BLaER1 treated with 17β-estradiol and CSF1 and Interleukin-3, amounts not matched to agents 10 nM and 100 nM (cell line): ENCODE results near the gene C1QBP.
A peak's percentile ranks its signal among the peaks of the same experiment; 100 is the strongest.

Source experiments
- H3K27ac ChIP-seq, 11 experiments: shearing (Covaris generic); formaldehyde crosslinking; 2 replicates each; pipeline ENCODE4 v1.8.1; 2022
- H3K27me3 ChIP-seq, 11 experiments: shearing (Covaris generic); formaldehyde crosslinking; 2 replicates each; pipeline ENCODE4 v1.8.1; 2022
- H3K36me3 ChIP-seq, 11 experiments: shearing (Covaris generic); formaldehyde crosslinking; 2 replicates each; pipeline ENCODE4 v1.8.1; 2022
- H3K4me1 ChIP-seq, 10 experiments: shearing (Covaris generic); formaldehyde crosslinking; 2 replicates each; pipeline ENCODE4 v1.8.1; 2022
- H3K4me2 ChIP-seq, 11 experiments: shearing (Covaris generic); formaldehyde crosslinking; 2 replicates each; pipeline ENCODE4 v1.8.1; 2022
- H3K4me3 ChIP-seq, 10 experiments: shearing (Covaris generic); formaldehyde crosslinking; 2 replicates each; pipeline ENCODE4 v1.8.1; 2022
- H3K9ac ChIP-seq, 11 experiments: shearing (Covaris generic); formaldehyde crosslinking; 2 replicates each; pipeline ENCODE4 v1.8.1; 2022
- H3K9me3 ChIP-seq, 11 experiments: shearing (Covaris generic); formaldehyde crosslinking; replicated peaks in 1 of 11; 2 replicates each; pipeline ENCODE4 v1.8.1; 2022
- H4K20me1 ChIP-seq, 11 experiments: shearing (Covaris generic); formaldehyde crosslinking; 2 replicates each; pipeline ENCODE4 v1.8.1; 2022
- Cebpa-rat ChIP-seq, 11 experiments: shearing (Covaris generic); IDR thresholded peaks; 2 replicates each; pipeline ENCODE4 v1.8.1; 2022

Gene C1QBP

GRCh38 chr17:5438716-5439445 is at the start of gene C1QBP:
C1QBP (minus strand) TSS chr17:5439155; CDS start chr17:5439073, 82 bp downstream.
- TF ChIP-seq Cebpa-rat (IDR thresholded peaks at IDR 0.05): no peak

GRCh38 chr17:5488752-5489151 is 49.8 kb upstream of the C1QBP start:
- TF ChIP-seq Cebpa-rat (IDR thresholded peaks at IDR 0.05): no peak
- Histone ChIP-seq H4K20me1 (peaks cover 0 to 52% (median 17%) of the 10 kb centered on the region in 11 experiments; a peak in 16 of 22 replicates), H3K4me2 (peak overlapping the region in 1 of 11 experiments; percentile 93; a peak in 1 of 22 replicates), H3K27ac (no peak overlapping the region), H3K9me3 (peaks cover 0 to 18% (median 10%) of the 10 kb centered on the region in 11 experiments; a peak in 16 of 22 replicates), H3K4me3 (no peak overlapping the region), H3K27me3 (no peaks in the 10 kb centered on the region), H3K4me1 (peaks cover 26 to 34% (median 32%) of the 10 kb centered on the region in 10 experiments), H3K36me3 (peaks cover 38 to 61% (median 48%) of the 10 kb centered on the region in 11 experiments), H3K9ac (no peak overlapping the region)

More at GRCh38 chr17:5438716-5439445, at the start of gene C1QBP:
- Histone ChIP-seq H3K4me1 (peaks cover 31 to 43% (median 38%) of the 10 kb centered on the region in 10 experiments), H3K36me3 (peaks cover 44 to 84% (median 74%) of the 10 kb centered on the region in 11 experiments), H3K4me2 (peak within 1 kb of the TSS; percentile 69 to 98 (median 87)), H3K9me3 (no peaks in the 10 kb centered on the region), H3K27ac (peak within 1 kb of the TSS; percentile 52 to 91 (median 88); a peak in 21 of 22 replicates), H3K9ac (peak within 1 kb of the TSS; percentile 81 to 94 (median 86)), H3K27me3 (no peaks in the 10 kb centered on the region), H4K20me1 (peaks cover 4 to 84% (median 60%) of the 10 kb centered on the region in 11 experiments; a peak in 21 of 22 replicates), H3K4me3 (peak within 1 kb of the TSS; percentile 79 to 97 (median 87))

GRCh38 chr17:5486206-5487124 is 47.5 kb upstream of the C1QBP start, which contains the start of gene MIS12:
MIS12 (plus strand) TSS chr17:5486566; CDS start chr17:5488863, 2,297 bp downstream.
- Histone ChIP-seq H3K27me3 (no peaks in the 10 kb centered on the region), H3K4me2 (peak within 1 kb of the TSS; percentile 94 to 98 (median 97)), H4K20me1 (peaks cover 3 to 56% (median 22%) of the 10 kb centered on the region in 11 experiments; a peak in 17 of 22 replicates), H3K9ac (peak within 1 kb of the TSS; percentile 93 to 98 (median 97)), H3K27ac (peak within 1 kb of the TSS; percentile 94 to 99 (median 97)), H3K4me1 (peaks cover 26 to 39% (median 33%) of the 10 kb centered on the region in 10 experiments), H3K36me3 (peaks cover 54 to 76% (median 69%) of the 10 kb centered on the region in 11 experiments), H3K4me3 (peak within 1 kb of the TSS; percentile 83 to 100 (median 96)), H3K9me3 (no peaks in the 10 kb centered on the region)
- TF ChIP-seq Cebpa-rat (IDR thresholded peaks at IDR 0.05): no peak

GRCh38 chr17:5485270-5486205 is 46.6 kb upstream of the C1QBP start, which contains the start of gene DERL2:
DERL2 (minus strand) TSS chr17:5486178; CDS start chr17:5486161, 17 bp downstream.
- Histone ChIP-seq H3K9ac (peak within 1 kb of the TSS; percentile 93 to 98 (median 97)), H3K4me2 (peak within 1 kb of the TSS; percentile 94 to 98 (median 97)), H3K9me3 (no peaks in the 10 kb centered on the region), H3K4me3 (peak within 1 kb of the TSS; percentile 83 to 100 (median 96)), H4K20me1 (peaks cover 3 to 57% (median 23%) of the 10 kb centered on the region in 11 experiments; a peak in 16 of 22 replicates), H3K27ac (peak within 1 kb of the TSS; percentile 94 to 99 (median 97)), H3K36me3 (peaks cover 58 to 76% (median 70%) of the 10 kb centered on the region in 11 experiments), H3K4me1 (peaks cover 26 to 39% (median 33%) of the 10 kb centered on the region in 10 experiments), H3K27me3 (no peaks in the 10 kb centered on the region)
- TF ChIP-seq Cebpa-rat (IDR thresholded peaks at IDR 0.05): peak in 3 of 11 experiments; percentile 12 to 58 (median 49); a peak in 3 of 22 replicates

GRCh38 chr17:5481451-5481850 is 42.5 kb upstream of the C1QBP start:
- Histone ChIP-seq H3K4me3 (no peak overlapping the region), H4K20me1 (peaks cover 0 to 35% (median 21%) of the 10 kb centered on the region in 11 experiments; a peak in 14 of 22 replicates), H3K4me2 (no peak overlapping the region), H3K9me3 (no peaks in the 10 kb centered on the region), H3K27ac (no peak overlapping the region), H3K9ac (0 out of 22 replicates have a peak overlapping the region, but pooled peaks of 2 of the 11 experiments have one; percentile 9 to 25), H3K36me3 (peaks cover 76 to 85% (median 83%) of the 10 kb centered on the region in 11 experiments), H3K27me3 (no peaks in the 10 kb centered on the region), H3K4me1 (peaks cover 12 to 22% (median 19%) of the 10 kb centered on the region in 10 experiments)
- no peak for TF ChIP-seq Cebpa-rat (IDR thresholded peaks at IDR 0.05)

GRCh38 chr17:5480962-5481361 is 42.0 kb upstream of the C1QBP start:
- no peak overlapping the region for H3K27ac ChIP-seq
- peaks cover 0 to 40% (median 23%) of the 10 kb centered on the region in 11 experiments; a peak in 14 of 22 replicates for H4K20me1 ChIP-seq
- H3K9ac ChIP-seq: no peak overlapping the region
- H3K4me2 ChIP-seq: no peak overlapping the region
- H3K9me3 ChIP-seq: no peaks in the 10 kb centered on the region
- peaks cover 12 to 22% (median 19%) of the 10 kb centered on the region in 10 experiments for H3K4me1 ChIP-seq
- TF ChIP-seq Cebpa-rat (IDR thresholded peaks at IDR 0.05): no peak
- H3K36me3 ChIP-seq: peaks cover 81 to 90% (median 87%) of the 10 kb centered on the region in 11 experiments
- H3K27me3 ChIP-seq: no peaks in the 10 kb centered on the region
- no peak overlapping the region for H3K4me3 ChIP-seq

GRCh38 chr17:5478992-5479391 is 40.0 kb upstream of the C1QBP start:
- Histone ChIP-seq H3K4me2 (no peak overlapping the region), H3K27me3 (no peaks in the 10 kb centered on the region), H3K4me1 (peaks cover under 1 to 8% (median 4%) of the 10 kb centered on the region in 10 experiments; a peak in 10 of 20 replicates), H3K9ac (no peak overlapping the region), H4K20me1 (peaks cover 0 to 40% (median 23%) of the 10 kb centered on the region in 11 experiments; a peak in 14 of 22 replicates), H3K4me3 (no peak overlapping the region), H3K27ac (no peak overlapping the region), H3K9me3 (no peaks in the 10 kb centered on the region), H3K36me3 (peaks cover 92 to 100% (median 99%) of the 10 kb centered on the region in 11 experiments)
- TF ChIP-seq Cebpa-rat (IDR thresholded peaks at IDR 0.05): no peak
